Endodermal cell (in vitro differentiated cells): Measurements from ENCODE around the gene RAC3. TPM values are rescaled to one million over a fixed set of nuclear protein-coding genes. Genes with fewer than 3 reads are reported as not detected.

Experiments used
- DNase-seq: peaks from one replicate; pipeline ENCODE4 v3.0.0-alpha.2; 2017
- H3K27ac ChIP-seq: 2 replicates; pipeline ENCODE4 v1.5.1; 2013; ENCODE audit warnings: mild to moderate bottlenecking, low read depth, low read length, moderate library complexity
- H3K27me3 ChIP-seq: 2 replicates; pipeline ENCODE4 v1.6.1; 2013; ENCODE audit warnings: mild to moderate bottlenecking, low read length, moderate library complexity; ENCODE audit not compliant: insufficient read depth, control insufficient read depth, poor library complexity, severe bottlenecking
- H3K36me3 ChIP-seq: 2 replicates; pipeline ENCODE4 v1.7.0; 2013; ENCODE audit warnings: mild to moderate bottlenecking, low read length, moderate library complexity; ENCODE audit not compliant: control insufficient read depth, insufficient read depth
- H3K4me1 ChIP-seq: one replicate; pipeline ENCODE4 v1.7.0; 2013; ENCODE audit warnings: low read length; ENCODE audit not compliant: control insufficient read depth, insufficient read depth
- H3K4me3 ChIP-seq: 2 replicates; pipeline ENCODE4 v1.5.1; 2013; ENCODE audit warnings: mild to moderate bottlenecking, low read length, moderate library complexity
- H3K9ac ChIP-seq: 2 replicates; pipeline ENCODE4 v1.6.1; 2013; ENCODE audit warnings: mild to moderate bottlenecking, low read length, moderate library complexity; ENCODE audit not compliant: poor library complexity, severe bottlenecking; ENCODE audit errors: extremely low read depth
- H3K9me3 ChIP-seq: 2 replicates; pipeline ENCODE4 v1.6.1; 2013; ENCODE audit warnings: mild to moderate bottlenecking, low read length, moderate library complexity; ENCODE audit not compliant: control insufficient read depth
- H3K27ac Mint-ChIP-seq: 2 replicates; pipeline ENCODE4 v1.8.0; 2020; ENCODE audit warnings: mixed read lengths
- H3K27me3 Mint-ChIP-seq: 2 replicates; pipeline ENCODE4 v1.8.0; 2021; ENCODE audit warnings: mild to moderate bottlenecking, mixed read lengths; ENCODE audit not compliant: insufficient read depth
- H3K36me3 Mint-ChIP-seq: 2 replicates; pipeline ENCODE4 v1.8.0; 2020; ENCODE audit warnings: low read depth, mixed read lengths
- H3K4me1 Mint-ChIP-seq: 2 replicates; pipeline ENCODE4 v1.8.0; 2020; ENCODE audit warnings: mixed read lengths
- H3K4me3 Mint-ChIP-seq: 2 replicates; pipeline ENCODE4 v1.8.0; 2020; ENCODE audit warnings: mild to moderate bottlenecking, moderate library complexity, mixed read lengths
- H3K9me3 Mint-ChIP-seq: 2 replicates; pipeline ENCODE4 v1.8.0; 2020; ENCODE audit warnings: mild to moderate bottlenecking, mixed read lengths
- CTCF ChIP-seq: fragments of 200-600 bp; sonication (generic); conservative IDR thresholded peaks from 2 replicates; pipeline ENCODE4 v1.5.0; 2021; ENCODE audit warnings: antibody characterized with exemption, mild to moderate bottlenecking
- WGBS, 2 experiments: methylation state at CpG; one replicate each; pipeline versions ENCODE4 v1.1.5 to v1.1.7; 2013; ENCODE audit warnings: missing lambda C conversion rate in 2 of 2, mixed read lengths in 1 of 2; ENCODE audit not compliant: insufficient coverage in 1 of 2, insufficient read length in 1 of 2; 5-methylcytosine and 5-hydroxymethylcytosine counted together
- total RNA-seq, 2 donors: library from RNA; stranded (reverse); fragmentation: NEBNext Ultra II Directional in 1 of 2; extraction: Animal tissue kit (Norgen Biotek cat#: 25700) in 1 of 2; gene quantifications; 2 replicates in 1 of 2; 3 replicates in 1 of 2; pipeline ENCODE4 v1.2.1, GENCODE V29; 2021

The RAC3 gene
- total RNA-seq, 2 donors from 2014 or later = 45.7 to 53.9 TPM

DNA sequence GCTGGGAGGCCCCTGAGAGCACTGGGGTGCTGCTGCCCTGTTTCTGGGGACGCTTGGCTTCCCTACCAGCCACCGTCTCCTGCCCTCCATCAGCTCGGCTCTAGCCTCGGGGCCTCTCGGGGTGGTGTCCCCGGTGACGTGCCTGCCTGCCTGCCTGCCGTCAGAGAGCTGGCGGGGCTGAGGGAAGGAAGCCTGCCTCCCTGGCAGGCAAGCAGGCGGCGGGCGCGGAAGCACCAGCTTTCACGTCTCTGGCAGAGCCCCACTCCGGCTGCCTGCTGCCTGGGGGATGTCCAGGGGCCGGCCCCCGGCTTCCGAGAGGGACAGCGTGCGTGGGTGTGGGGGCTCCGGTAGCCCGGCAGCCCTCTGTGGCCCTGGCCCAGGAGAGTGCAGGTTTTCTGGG is 18.1 kb upstream of the RAC3 start:
- 82 to 94% methylated on average over 6 to 22 of the region's 22 CpGs for WGBS, 2 experiments

GRCh38 chr17:82013772-82014321 is 17.6 kb upstream of the RAC3 start:
- H3K9ac ChIP-seq = no peak overlapping the region
- WGBS, 2 experiments = 90 to 95% methylated on average over 16 of the region's 16 CpGs

More for the DNA sequence above, 18.1 kb upstream of the RAC3 start:
- no peak for TF ChIP-seq CTCF
- Histone ChIP-seq H3K4me1 (no peaks in the 10 kb centered on the region), H3K36me3 (peaks cover 2% of the 10 kb centered on the region), H3K9me3 (no peaks in the 10 kb centered on the region), H3K27me3 (no peaks in the 10 kb centered on the region), H3K27ac (peak overlapping the region; percentile 81), H3K9ac (no peak overlapping the region), H3K4me3 (no peak overlapping the region)
- no peak for DNase-seq
- Mint-ChIP-seq H3K9me3 (no peaks in the 10 kb centered on the region), H3K36me3 (peaks cover 2% of the 10 kb centered on the region), H3K4me3 (no peak overlapping the region), H3K4me1 (no peaks in the 10 kb centered on the region), H3K27me3 (no peaks in the 10 kb centered on the region), H3K27ac (no peak overlapping the region)

GRCh38 chr17:82014432-82014831 is 17.0 kb upstream of the RAC3 start:
- WGBS, 2 experiments = 93% methylated on average over 12 to 23 of the region's 23 CpGs
- Mint-ChIP-seq H3K4me3 (no peak overlapping the region), H3K4me1 (no peaks in the 10 kb centered on the region), H3K27ac (no peak overlapping the region), H3K36me3 (peaks cover 8% of the 10 kb centered on the region), H3K27me3 (no peaks in the 10 kb centered on the region), H3K9me3 (no peaks in the 10 kb centered on the region)
- no peak overlapping the region for H3K4me3 ChIP-seq
- no peak overlapping the region for H3K9ac ChIP-seq
- no peaks in the 10 kb centered on the region for H3K27me3 ChIP-seq
- no peak overlapping the region for H3K27ac ChIP-seq
- no peak for TF ChIP-seq CTCF
- no peak for DNase-seq
- H3K9me3 ChIP-seq = no peaks in the 10 kb centered on the region
- peaks cover 7% of the 10 kb centered on the region for H3K36me3 ChIP-seq
- H3K4me1 ChIP-seq = no peaks in the 10 kb centered on the region

More at GRCh38 chr17:82013772-82014321, 17.6 kb upstream of the RAC3 start:
- no peak for TF ChIP-seq CTCF
- Mint-ChIP-seq H3K4me3 (no peak overlapping the region), H3K27ac (no peak overlapping the region), H3K9me3 (no peaks in the 10 kb centered on the region), H3K4me1 (no peaks in the 10 kb centered on the region), H3K36me3 (peaks cover 7% of the 10 kb centered on the region), H3K27me3 (no peaks in the 10 kb centered on the region)
- no peaks in the 10 kb centered on the region for H3K4me1 ChIP-seq
- peaks cover 7% of the 10 kb centered on the region for H3K36me3 ChIP-seq
- no peaks in the 10 kb centered on the region for H3K9me3 ChIP-seq
- no peak overlapping the region for H3K27ac ChIP-seq
- H3K4me3 ChIP-seq = no peak overlapping the region
- no peak for DNase-seq
- H3K27me3 ChIP-seq = no peaks in the 10 kb centered on the region
